ENCODE data around the gene LRMDA. TPM values are rescaled to one million over a fixed set of nuclear protein-coding genes. Genes with fewer than 3 reads are reported as not detected.

LRMDA gene
- polyA plus RNA-seq, 1 donor (not counting 4 experiments of a cell fraction or from before 2014, with no cell fraction given), result not detected

DNA sequence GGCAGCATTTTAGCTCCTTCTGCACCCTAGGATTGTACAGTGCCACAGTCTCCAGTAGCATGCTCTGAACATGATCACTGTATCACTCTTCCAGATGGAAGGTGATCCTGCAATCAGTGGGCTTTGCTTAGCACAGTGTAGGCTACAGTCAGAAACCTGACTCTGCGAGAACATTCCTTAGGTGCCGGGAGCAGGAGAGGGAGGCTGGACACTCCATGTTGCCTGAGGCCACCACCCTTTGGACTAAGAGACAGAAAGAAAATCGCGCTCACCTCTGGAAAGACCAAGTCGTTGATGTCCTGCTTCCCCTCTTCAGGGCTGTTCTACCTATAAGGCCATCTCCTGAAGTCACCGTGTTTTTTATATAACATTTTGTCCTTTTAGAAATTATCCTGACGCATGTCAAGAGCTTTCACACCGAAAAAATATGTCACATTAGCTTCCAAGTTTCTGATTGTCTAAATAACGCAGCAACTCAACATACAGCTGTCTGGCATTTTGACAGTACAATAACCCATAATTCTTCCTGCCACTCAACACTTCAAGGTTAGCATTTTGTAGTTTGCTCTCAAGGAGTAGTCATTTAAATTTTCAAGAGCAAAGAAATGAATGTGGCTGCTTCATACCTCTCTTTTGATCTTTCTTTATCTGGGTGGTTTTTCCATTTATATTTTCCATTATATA is 563.1 kb downstream of the LRMDA start:
- TF ChIP-seq EZH2 (IDR thresholded peaks at IDR 0.05; ENCODE audit: low read length), result no peak
- TF ChIP-seq, protein P1, sequence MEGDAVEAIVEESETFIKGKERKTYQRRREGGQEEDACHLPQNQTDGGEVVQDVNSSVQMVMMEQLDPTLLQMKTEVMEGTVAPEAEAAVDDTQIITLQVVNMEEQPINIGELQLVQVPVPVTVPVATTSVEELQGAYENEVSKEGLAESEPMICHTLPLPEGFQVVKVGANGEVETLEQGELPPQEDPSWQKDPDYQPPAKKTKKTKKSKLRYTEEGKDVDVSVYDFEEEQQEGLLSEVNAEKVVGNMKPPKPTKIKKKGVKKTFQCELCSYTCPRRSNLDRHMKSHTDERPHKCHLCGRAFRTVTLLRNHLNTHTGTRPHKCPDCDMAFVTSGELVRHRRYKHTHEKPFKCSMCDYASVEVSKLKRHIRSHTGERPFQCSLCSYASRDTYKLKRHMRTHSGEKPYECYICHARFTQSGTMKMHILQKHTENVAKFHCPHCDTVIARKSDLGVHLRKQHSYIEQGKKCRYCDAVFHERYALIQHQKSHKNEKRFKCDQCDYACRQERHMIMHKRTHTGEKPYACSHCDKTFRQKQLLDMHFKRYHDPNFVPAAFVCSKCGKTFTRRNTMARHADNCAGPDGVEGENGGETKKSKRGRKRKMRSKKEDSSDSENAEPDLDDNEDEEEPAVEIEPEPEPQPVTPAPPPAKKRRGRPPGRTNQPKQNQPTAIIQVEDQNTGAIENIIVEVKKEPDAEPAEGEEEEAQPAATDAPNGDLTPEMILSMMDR (optimal IDR thresholded peaks at IDR 0.05 in 1 of 3, IDR thresholded peaks at IDR 0.05 in 1 of 3, conservative IDR thresholded peaks at IDR 0.05 in 1 of 3; ENCODE audit: extremely low read depth in 1 of 3, insufficient read depth in 2 of 3, low read length in 3 of 3), result no peak
- no peak for FAIRE-seq
- Histone ChIP-seq H3K9me1 (ENCODE audit: control insufficient read depth, extremely low read depth, insufficient read depth, low read length) (no peaks in the 10 kb centered on the region), H3K4me3 (ENCODE audit: control insufficient read depth in 2 of 3, extremely low read depth in 1 of 3, insufficient read depth in 2 of 3, low read depth in 1 of 3, low read length in 3 of 3) (no peak overlapping the region), H3K4me1 (ENCODE audit: control insufficient read depth, extremely low read depth, insufficient read depth, low read length) (no peaks in the 10 kb centered on the region), H3K79me2 (ENCODE audit: control insufficient read depth, insufficient read depth, low read length) (no peaks in the 10 kb centered on the region), H3K4me2 (ENCODE audit: control insufficient read depth, extremely low read depth, insufficient read depth, low read depth, low read length) (no peak overlapping the region), H2AFZ (ENCODE audit: control insufficient read depth, low read length) (no peak overlapping the region), H3K36me3 (ENCODE audit: control insufficient read depth in 2 of 2, extremely low read depth in 1 of 2, insufficient read depth in 2 of 2, low read length in 2 of 2) (no peaks in the 10 kb centered on the region), H4K20me1 (ENCODE audit: control insufficient read depth, extremely low read depth, insufficient read depth, low read length) (no peaks in the 10 kb centered on the region), H3K9me3 (ENCODE audit: control insufficient read depth, low read depth, low read length) (no peaks in the 10 kb centered on the region), H3K9ac (ENCODE audit: control insufficient read depth, extremely low read depth, insufficient read depth, low read length) (no peak overlapping the region), H3K27me3 (ENCODE audit: control insufficient read depth, extremely low read depth, insufficient read depth, low read length) (no peaks in the 10 kb centered on the region), H3K27ac (ENCODE audit: control insufficient read depth, insufficient read depth, low read length) (no peak overlapping the region)
- no peak for DNase-seq (ENCODE audit: low read depth, low spot score)
- dilution Hi-C loops (cut with MboI; ENCODE audit: extremely low pct_ligation_motif_present, low sequenced_read_pairs), result no loop called here

DNA sequence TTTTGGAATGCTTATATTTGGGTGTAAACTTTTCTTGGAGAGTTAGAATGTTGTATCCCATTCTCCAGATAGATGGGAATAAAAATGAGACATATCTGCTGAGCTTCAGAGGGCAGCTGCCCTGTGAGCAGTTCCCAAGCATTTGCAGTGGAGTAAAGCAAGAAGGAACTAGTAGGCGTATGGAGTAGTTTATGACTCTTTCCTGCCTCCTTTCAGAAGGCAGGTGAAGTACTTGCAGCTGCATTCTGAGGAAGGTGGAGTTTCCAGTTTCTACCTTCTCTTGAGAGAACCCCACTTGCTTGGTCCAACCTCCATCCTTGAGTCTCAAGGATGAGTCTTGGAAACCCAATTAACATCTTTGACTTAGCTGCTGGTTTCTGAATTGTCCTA is 563.6 kb downstream of the LRMDA start:
- DNase-seq (ENCODE audit: low read depth, low spot score) (no peak), FAIRE-seq (no peak)
- TF ChIP-seq, protein P1 (optimal IDR thresholded peaks at IDR 0.05 in 1 of 3, IDR thresholded peaks at IDR 0.05 in 1 of 3, conservative IDR thresholded peaks at IDR 0.05 in 1 of 3; ENCODE audit: extremely low read depth in 1 of 3, insufficient read depth in 2 of 3, low read length in 3 of 3), result no peak
- no peak overlapping the region for H2AFZ ChIP-seq (ENCODE audit: control insufficient read depth, low read length)
- no peak overlapping the region for H3K27ac ChIP-seq (ENCODE audit: control insufficient read depth, insufficient read depth, low read length)
- no peaks in the 10 kb centered on the region for H3K9me1 ChIP-seq (ENCODE audit: control insufficient read depth, extremely low read depth, insufficient read depth, low read length)
- no peak overlapping the region for H3K4me3 ChIP-seq (ENCODE audit: control insufficient read depth in 2 of 3, extremely low read depth in 1 of 3, insufficient read depth in 2 of 3, low read depth in 1 of 3, low read length in 3 of 3)
- no peak overlapping the region for H3K9ac ChIP-seq (ENCODE audit: control insufficient read depth, extremely low read depth, insufficient read depth, low read length)
- H3K4me2 ChIP-seq (ENCODE audit: control insufficient read depth, extremely low read depth, insufficient read depth, low read depth, low read length), result no peak overlapping the region
- H3K79me2 ChIP-seq (ENCODE audit: control insufficient read depth, insufficient read depth, low read length), result no peaks in the 10 kb centered on the region
- H3K4me1 ChIP-seq (ENCODE audit: control insufficient read depth, extremely low read depth, insufficient read depth, low read length), result no peaks in the 10 kb centered on the region
- H3K27me3 ChIP-seq (ENCODE audit: control insufficient read depth, extremely low read depth, insufficient read depth, low read length), result no peaks in the 10 kb centered on the region
- no peaks in the 10 kb centered on the region for H3K9me3 ChIP-seq (ENCODE audit: control insufficient read depth, low read depth, low read length)
- dilution Hi-C loops (cut with MboI; ENCODE audit: extremely low pct_ligation_motif_present, low sequenced_read_pairs), result no loop called here
- H4K20me1 ChIP-seq (ENCODE audit: control insufficient read depth, extremely low read depth, insufficient read depth, low read length), result no peaks in the 10 kb centered on the region
- no peaks in the 10 kb centered on the region for H3K36me3 ChIP-seq (ENCODE audit: control insufficient read depth in 2 of 2, extremely low read depth in 1 of 2, insufficient read depth in 2 of 2, low read length in 2 of 2)

All from keratinocyte (primary cell).